Ishikawa (cell line): Measurements from ENCODE around the gene CHST15.

Experiments used
- CEBPB ChIP-seq: IDR thresholded peaks from 2 replicates; pipeline ENCODE4 v1.6.1; 2012
- CREB1 ChIP-seq: IDR thresholded peaks from 2 replicates; pipeline ENCODE4 v1.6.1; 2012; ENCODE audit warnings: low read depth
- EGR1 ChIP-seq: IDR thresholded peaks from 2 replicates; pipeline ENCODE4 v1.6.1; 2012
- EP300 ChIP-seq: IDR thresholded peaks from 2 replicates; pipeline ENCODE4 v1.6.1; 2012; ENCODE audit warnings: borderline replicate concordance
- FOXM1 ChIP-seq: IDR thresholded peaks from 2 replicates; pipeline ENCODE4 v1.6.1; 2012; ENCODE audit warnings: low read depth, borderline replicate concordance
- NFIC ChIP-seq: IDR thresholded peaks from 2 replicates; pipeline ENCODE4 v1.6.1; 2012
- RAD21 ChIP-seq: IDR thresholded peaks from 2 replicates; pipeline ENCODE4 v1.6.1; 2012; ENCODE audit warnings: low read depth
- TAF1 ChIP-seq: IDR thresholded peaks from 2 replicates; pipeline ENCODE4 v1.6.1; 2012; ENCODE audit warnings: low read depth, mild to moderate bottlenecking
- TCF12 ChIP-seq: IDR thresholded peaks from 2 replicates; pipeline ENCODE4 v1.6.1; 2012; ENCODE audit warnings: low read depth
- TEAD4 ChIP-seq: IDR thresholded peaks from 2 replicates; pipeline ENCODE4 v1.6.1; 2012
- YY1 ChIP-seq: IDR thresholded peaks from 2 replicates; pipeline ENCODE4 v1.6.1; 2012; ENCODE audit warnings: low read depth
- ZBTB7A ChIP-seq: IDR thresholded peaks from 2 replicates; pipeline ENCODE4 v1.6.1; 2012; ENCODE audit warnings: low read depth
- TF ChIP-seq, protein P1 (sequence below): IDR thresholded peaks from 2 replicates; pipeline ENCODE4 v1.6.1; 2012
- TF ChIP-seq, protein P2 (sequence below): IDR thresholded peaks from 2 replicates; pipeline ENCODE4 v1.6.1; 2012; ENCODE audit warnings: low read depth, mild to moderate bottlenecking
- TF ChIP-seq, protein P3 (sequence below): IDR thresholded peaks from 2 replicates; pipeline ENCODE4 v1.6.1; 2012

The CHST15 gene

DNA sequence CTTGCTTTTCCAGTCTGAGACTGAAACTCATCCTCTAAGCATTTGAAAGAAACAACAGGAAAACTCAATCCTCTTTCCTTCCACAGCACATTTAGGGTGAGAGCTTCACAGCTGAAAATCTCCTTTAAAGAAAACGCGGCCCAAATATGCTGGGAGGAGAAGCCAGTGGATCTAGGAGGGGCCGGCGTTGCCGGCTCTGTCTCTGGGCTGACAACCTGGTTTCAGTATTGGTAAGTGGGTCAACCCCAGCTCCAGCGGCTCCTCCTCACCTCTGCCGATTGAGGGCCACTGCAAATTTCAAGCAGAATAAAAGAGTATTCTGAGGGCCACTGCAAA lies 126.5 kb downstream of the CHST15 start:
- TF ChIP-seq ZBTB7A (no peak), TEAD4 (no peak)

DNA sequence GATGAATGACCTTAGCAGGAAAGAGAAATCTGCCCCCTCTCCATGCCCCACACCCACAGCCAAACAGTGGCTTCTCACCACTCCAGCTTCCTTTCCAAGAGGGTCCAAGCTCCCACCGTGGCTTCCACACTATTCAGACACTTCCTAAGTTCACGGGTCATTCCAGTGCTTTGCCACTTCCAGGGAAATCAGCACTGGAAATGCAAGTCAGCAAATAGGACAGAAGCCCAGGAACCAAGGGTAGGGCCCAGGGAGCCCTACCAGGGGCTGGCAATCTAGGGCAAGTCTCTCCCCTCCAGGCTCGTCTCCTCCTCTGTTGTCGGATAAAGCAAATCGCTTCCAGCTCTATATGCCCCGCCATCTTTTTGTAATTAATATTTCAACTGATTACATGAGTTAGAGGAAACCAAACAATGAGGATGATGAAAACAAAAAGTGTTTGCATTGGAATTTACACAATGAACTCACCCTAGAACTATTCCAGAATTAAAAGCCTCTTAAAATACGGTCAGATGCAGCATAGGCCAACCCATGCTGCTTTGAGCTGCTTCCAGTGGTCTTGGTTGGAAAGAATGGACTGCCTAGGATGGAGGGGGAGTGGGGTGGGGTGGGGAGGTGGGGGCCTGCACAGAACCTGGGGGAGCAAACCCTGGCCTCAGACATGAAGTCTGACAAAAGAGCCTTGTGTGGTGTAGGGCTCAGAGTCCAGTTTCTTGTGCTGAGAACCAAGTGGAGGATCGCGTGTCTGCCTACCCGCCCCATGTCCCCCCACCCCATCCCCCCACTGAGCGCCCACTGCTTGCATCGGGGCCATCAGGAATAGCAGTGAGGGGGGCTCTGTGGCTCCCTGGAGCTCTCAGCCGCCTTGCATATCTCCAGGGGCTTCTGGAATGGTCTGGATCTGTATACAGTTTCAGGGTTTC lies 127.2 kb downstream of the CHST15 start:
- TF ChIP-seq TEAD4 (no peak), ZBTB7A (no peak), TCF12 (no peak), YY1 (no peak), FOXM1 (no peak), NFIC (no peak), CREB1 (no peak), RAD21 (no peak), EGR1 (no peak), CEBPB (no peak), TAF1 (no peak), EP300 (no peak)
- TF ChIP-seq, protein P1, sequence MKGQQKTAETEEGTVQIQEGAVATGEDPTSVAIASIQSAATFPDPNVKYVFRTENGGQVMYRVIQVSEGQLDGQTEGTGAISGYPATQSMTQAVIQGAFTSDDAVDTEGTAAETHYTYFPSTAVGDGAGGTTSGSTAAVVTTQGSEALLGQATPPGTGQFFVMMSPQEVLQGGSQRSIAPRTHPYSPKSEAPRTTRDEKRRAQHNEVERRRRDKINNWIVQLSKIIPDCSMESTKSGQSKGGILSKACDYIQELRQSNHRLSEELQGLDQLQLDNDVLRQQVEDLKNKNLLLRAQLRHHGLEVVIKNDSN, result no peak
- TF ChIP-seq, protein P2, sequence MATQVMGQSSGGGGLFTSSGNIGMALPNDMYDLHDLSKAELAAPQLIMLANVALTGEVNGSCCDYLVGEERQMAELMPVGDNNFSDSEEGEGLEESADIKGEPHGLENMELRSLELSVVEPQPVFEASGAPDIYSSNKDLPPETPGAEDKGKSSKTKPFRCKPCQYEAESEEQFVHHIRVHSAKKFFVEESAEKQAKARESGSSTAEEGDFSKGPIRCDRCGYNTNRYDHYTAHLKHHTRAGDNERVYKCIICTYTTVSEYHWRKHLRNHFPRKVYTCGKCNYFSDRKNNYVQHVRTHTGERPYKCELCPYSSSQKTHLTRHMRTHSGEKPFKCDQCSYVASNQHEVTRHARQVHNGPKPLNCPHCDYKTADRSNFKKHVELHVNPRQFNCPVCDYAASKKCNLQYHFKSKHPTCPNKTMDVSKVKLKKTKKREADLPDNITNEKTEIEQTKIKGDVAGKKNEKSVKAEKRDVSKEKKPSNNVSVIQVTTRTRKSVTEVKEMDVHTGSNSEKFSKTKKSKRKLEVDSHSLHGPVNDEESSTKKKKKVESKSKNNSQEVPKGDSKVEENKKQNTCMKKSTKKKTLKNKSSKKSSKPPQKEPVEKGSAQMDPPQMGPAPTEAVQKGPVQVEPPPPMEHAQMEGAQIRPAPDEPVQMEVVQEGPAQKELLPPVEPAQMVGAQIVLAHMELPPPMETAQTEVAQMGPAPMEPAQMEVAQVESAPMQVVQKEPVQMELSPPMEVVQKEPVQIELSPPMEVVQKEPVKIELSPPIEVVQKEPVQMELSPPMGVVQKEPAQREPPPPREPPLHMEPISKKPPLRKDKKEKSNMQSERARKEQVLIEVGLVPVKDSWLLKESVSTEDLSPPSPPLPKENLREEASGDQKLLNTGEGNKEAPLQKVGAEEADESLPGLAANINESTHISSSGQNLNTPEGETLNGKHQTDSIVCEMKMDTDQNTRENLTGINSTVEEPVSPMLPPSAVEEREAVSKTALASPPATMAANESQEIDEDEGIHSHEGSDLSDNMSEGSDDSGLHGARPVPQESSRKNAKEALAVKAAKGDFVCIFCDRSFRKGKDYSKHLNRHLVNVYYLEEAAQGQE, result no peak
- TF ChIP-seq, protein P3, sequence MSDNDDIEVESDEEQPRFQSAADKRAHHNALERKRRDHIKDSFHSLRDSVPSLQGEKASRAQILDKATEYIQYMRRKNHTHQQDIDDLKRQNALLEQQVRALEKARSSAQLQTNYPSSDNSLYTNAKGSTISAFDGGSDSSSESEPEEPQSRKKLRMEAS, result no peak

DNA sequence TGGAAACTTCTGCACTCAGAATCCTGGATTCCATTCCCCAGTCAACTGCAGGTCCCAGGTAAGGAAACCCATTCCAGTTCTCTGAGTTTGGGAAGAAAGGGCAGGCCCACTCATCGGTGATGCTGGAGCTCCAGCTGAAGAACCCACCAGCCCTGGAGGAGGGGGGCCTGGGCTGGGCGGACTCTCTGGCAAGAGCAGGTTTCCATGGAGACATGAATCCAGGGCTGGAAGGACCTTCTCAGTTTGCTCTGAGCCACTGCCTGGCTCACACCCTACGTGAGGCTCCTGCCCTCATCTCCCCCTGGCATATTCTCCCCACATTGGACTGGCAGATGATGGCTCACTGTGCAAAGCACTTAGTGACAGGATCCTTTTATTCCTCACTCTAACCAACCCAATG lies 128.4 kb downstream of the CHST15 start:
- TF ChIP-seq EP300, result no peak
- TF ChIP-seq CEBPB, result no peak
- no peak for TF ChIP-seq ZBTB7A
- TF ChIP-seq, protein P3, result no peak
- no peak for TF ChIP-seq CREB1
- TF ChIP-seq TCF12, result no peak
- TF ChIP-seq, protein P2, result no peak

DNA sequence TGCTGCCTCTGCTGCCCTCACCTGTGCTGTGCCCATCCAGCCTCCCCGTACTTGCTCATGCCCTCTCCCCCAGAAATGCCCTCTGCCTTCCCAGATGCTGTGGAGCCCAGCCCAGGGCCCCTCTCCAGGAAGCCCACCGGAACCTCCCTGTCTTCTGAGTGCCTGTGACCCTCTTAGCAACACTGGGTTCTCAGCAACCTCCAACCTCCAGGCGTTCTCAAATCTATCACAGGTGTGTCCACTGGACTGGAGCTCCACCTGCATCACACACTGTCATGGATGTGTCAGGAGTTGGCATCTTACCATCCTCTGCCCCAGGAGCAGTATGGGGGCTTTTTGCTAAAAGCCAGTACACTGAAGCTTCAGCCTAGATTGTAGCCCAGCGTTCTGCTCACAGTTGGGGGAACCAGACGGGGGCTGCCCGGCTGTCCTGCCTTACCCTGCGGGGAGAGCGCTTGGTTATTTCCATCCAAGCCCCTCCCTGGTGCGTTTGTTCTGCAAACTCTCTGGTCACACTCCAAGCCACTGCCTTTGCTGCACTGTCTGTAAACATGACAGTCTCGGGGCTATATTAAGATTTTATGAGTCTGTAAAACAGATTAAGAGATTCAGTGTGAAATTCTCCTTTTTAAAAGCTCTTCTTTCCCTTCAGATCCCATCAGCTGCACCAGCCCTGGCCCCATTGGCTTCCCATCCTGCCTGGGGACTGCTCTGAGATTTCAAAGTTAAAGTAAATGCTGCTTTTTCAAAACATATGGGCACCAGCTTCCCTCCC lies 130.5 kb downstream of the CHST15 start:
- TF ChIP-seq, protein P3, result no peak
- TF ChIP-seq CEBPB (no peak), CREB1 (no peak)
- TF ChIP-seq, protein P2, result no peak
- TF ChIP-seq, protein P1, result no peak
